Inferior parietal cortex (tissue), 1 donor: ENCODE results near the gene MAST1.
A peak's percentile ranks its signal among the peaks of the same experiment; 100 is the strongest.
"Not testable (repeated sequence)": the region's sequence is repeated elsewhere in the genome, so short reads cannot be mapped to it uniquely, and the experiment has no call there.

Experiments
- DNase-seq: peaks from one replicate; pipeline ENCODE4 v3.0.0-alpha.2; 2016; ENCODE audit errors: extremely low spot score

Gene MAST1

GRCh38 chr19:12838182-12838885 is at the start of gene MAST1:
Gene MAST1, plus strand, starts transcription at chr19:12838515. Its CDS starts 58 bp downstream, at chr19:12838573.
- DNase-seq, result no peak

DNA sequence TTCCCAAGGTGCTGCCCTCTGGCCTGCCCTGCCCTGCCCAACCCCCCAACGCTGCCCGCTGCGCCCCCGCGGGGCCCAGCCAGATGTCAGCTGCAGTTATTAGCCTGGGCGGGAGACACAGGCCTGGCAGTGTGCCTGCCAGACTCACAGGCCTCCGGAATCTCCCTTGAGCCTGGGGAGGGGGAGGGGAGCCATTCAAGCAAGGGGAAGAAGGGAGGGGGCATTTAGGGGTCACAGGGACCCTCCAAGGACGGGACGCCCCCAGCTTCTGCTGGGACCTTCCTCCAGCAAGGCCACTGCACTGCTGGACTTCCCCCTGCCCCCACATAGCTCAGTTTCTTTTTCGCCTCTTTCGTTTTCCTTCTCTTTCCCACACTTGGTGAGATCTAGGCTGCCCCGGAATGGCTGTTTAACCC is 49.6 kb upstream of the MAST1 start:
- DNase-seq, result peak; percentile 48

DNA sequence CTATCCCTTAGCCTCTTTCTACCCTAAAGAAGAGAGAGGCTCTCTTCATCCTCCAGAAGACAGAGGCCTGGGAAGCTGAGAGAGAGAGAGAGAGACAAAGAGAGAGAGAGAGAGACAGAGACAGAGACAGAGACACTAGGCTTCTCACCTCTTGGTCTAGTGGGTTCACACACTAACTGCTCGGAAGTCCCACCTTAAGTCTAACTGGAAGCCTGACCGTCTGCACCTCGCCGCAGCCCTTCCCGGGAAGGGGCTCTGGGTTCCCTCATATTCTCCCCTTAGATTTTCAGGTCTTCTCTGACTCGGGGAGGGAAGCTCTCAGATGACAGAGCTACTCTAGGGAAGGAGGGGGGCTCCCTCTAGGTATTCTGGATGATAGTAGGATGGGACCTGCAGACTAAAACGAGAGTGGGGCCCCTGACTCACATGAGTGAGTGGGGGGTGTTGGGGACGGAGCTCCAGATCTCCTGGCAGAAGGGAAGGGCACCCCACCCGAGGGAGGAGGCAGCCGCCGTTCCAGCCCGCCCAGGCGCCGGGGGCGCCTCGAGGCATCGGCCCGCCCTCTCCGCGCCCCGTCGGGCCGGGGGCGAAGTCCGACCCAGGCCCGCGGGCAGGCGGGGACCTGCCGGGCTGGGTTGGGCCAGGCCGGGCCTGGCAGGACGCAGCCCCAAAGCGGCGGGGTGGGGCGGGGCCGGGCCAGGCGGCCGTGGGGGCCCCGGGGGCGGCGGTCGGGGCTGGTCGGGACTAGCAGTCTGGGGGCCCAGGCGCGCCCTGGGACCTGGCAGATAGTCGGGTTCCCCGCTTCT is 49.0 kb upstream of the MAST1 start:
- DNase-seq, result no peak

- DNase-seq, result peak; percentile 93
Observed at GRCh38 chr19:12789904-12790619, 48.3 kb upstream of the MAST1 start.

DNA sequence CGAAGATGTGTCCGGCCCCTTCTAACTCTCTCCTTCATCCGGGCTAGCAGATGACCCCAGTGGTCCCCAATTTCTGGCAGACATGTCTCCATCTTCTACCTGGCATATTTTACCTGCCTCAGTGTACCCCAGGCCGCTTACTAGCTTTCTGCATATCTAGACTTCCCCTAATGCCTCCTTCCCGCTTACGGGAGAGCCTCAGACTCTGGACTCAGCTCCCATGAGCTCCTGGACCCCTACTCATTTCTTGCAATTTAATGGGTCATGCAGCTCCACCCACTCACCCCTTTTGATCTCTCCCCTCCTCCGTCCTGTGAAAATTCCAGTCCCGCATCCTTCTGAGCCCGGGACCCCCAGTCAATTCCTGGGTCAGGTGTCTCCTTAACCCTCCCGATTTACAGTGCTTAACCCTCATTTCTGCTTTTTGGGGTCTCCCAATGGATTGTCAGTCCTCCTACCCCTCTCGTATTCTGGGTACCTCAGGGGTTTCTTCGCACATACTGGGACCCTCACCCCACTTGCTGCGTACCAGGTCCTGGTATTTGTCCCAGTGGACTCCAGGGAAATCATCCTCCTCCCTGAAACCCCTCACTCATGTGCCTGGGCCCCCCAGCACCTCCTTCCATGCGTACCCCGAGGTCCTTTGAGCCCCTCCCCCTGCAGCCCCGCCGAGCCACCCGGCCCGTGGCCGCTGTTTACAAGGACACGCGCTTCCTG is 47.5 kb upstream of the MAST1 start:
- DNase-seq, result no peak

- peak; percentile 97 for DNase-seq
Observed at GRCh38 chr19:12791345-12792050, 46.8 kb upstream of the MAST1 start, which contains the start of gene JUNB. Gene JUNB, plus strand, starts transcription at chr19:12791486. Its CDS starts 286 bp downstream, at chr19:12791772.

DNA sequence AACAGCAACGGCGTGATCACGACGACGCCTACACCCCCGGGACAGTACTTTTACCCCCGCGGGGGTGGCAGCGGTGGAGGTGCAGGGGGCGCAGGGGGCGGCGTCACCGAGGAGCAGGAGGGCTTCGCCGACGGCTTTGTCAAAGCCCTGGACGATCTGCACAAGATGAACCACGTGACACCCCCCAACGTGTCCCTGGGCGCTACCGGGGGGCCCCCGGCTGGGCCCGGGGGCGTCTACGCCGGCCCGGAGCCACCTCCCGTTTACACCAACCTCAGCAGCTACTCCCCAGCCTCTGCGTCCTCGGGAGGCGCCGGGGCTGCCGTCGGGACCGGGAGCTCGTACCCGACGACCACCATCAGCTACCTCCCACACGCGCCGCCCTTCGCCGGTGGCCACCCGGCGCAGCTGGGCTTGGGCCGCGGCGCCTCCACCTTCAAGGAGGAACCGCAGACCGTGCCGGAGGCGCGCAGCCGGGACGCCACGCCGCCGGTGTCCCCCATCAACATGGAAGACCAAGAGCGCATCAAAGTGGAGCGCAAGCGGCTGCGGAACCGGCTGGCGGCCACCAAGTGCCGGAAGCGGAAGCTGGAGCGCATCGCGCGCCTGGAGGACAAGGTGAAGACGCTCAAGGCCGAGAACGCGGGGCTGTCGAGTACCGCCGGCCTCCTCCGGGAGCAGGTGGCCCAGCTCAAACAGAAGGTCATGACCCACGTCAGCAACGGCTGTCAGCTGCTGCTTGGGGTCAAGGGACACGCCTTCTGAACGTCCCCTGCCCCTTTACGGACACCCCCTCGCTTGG is 46.1 kb upstream of the MAST1 start:
- DNase-seq, result peak; percentile 47

GRCh38 chr19:12792853-12793289 is 45.4 kb upstream of the MAST1 start:
- no peak for DNase-seq

DNA sequence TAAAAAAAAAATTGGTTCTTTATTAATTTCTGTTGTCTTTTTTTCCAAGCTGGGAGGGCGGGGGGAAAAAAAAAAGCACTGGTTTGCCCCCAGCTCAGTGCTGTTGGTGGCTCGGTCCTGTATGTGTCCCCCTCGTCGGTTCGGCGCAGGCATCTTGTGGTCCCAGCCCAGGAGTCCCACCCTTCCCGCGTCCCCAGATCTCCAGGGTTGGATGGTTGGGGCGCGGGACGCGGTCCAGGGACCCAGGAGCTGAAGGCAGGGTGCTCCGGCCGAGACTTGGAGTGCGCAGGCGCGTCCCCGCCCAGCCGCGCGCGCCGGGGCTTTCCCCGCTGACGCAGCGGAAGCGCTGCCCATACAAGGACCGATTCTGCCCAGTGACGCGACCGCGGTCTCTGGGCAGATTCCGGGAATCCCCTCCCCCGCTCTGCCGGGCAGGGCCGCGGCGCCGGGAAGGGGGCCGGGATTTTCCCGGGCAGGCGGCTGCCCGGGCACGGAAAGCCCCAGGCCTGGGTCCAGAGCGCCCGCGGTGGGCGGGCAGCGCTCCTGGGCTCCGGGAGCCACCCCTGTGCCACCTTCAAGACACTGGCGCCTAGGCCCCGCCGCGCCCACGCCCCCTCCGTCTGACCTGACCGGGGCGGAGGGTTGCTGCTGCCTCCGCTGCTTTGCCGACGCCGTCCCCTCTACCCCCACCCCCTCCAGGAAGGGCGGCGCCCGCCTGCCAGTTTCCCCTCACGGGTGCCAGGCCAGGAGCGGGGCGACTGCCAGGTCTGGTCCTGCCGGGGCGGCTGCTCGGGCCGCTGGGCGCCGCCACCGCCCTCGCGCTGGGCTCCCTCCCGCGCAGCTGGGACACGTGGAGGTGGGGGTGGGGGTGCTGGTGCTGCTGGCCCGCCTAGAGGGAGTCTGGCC is 44.8 kb upstream of the MAST1 start:
- DNase-seq, result peak; percentile 93

GRCh38 chr19:12794196-12794941 is 43.9 kb upstream of the MAST1 start:
- no peak for DNase-seq

GRCh38 chr19:12794971-12795381 is 43.3 kb upstream of the MAST1 start:
- no peak for DNase-seq

DNA sequence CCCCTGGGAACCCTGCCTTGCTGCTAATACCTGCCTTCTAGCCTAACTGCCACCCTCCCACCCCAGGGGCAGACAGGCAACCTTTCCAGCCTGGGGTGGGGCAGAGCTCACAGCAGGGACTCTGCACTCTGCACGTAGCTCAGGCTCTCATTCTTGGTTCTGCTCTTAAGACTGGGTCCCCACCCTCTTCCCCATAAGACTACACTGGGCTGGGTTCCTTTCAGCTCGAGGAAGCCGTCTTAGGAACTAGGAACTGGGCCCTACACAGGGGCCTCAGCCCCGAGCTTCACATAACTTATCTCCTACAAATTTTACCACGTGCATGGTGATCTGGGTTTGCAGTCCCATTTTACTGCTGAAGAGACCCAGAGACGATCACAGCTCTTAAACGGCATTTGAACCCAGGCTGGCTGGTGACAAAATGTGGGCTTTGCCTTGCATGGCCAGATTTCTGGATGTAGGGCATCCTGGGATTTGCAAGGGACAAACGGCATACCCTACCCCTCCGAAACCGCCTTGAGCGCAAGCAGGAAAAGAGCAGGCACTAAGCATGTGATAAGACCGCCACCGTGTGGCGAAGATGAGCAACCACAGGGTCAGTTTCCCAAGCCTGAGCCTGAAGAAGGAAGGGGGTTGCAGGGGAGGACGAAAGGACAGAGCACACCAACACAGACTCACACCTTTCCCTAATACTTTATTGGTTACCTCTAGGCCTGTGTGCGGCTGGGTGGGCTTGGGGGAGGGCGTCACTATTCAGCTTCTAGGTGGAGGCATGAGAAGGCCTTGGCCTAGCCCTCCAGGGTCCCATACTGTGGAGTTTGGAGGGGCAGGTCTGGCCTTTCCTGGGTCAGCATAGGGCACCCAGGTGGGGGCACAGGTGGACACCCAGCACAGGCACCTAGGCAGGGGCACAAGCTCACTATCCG is 41.9 kb upstream of the MAST1 start:
- peak; percentile 91 for DNase-seq

DNA sequence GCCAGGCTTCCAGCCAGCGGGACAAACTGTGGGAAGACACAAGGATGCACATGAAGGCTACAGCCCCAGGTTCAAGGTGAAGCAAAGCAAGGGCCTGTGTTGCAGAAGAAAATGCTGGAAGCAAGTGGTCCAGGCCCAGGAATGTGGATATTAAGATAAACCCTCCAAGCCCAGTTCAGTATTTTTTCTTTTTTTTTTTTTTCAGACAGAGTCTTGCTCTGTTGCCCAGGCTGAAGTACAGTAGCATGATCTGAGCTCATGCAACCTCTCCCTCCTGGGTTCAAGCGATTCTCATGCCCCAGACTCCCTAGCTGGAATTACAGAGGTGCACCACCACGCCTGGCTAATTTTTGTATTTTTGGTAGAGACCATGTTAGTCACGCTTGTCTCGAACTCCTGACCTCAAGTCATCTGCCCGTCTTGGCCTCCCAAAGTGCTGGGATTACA is 41.2 kb upstream of the MAST1 start:
- no peak for DNase-seq

- DNase-seq, result not testable (repeated sequence)
Observed at GRCh38 chr19:12797607-12798006, 40.7 kb upstream of the MAST1 start.

DNA sequence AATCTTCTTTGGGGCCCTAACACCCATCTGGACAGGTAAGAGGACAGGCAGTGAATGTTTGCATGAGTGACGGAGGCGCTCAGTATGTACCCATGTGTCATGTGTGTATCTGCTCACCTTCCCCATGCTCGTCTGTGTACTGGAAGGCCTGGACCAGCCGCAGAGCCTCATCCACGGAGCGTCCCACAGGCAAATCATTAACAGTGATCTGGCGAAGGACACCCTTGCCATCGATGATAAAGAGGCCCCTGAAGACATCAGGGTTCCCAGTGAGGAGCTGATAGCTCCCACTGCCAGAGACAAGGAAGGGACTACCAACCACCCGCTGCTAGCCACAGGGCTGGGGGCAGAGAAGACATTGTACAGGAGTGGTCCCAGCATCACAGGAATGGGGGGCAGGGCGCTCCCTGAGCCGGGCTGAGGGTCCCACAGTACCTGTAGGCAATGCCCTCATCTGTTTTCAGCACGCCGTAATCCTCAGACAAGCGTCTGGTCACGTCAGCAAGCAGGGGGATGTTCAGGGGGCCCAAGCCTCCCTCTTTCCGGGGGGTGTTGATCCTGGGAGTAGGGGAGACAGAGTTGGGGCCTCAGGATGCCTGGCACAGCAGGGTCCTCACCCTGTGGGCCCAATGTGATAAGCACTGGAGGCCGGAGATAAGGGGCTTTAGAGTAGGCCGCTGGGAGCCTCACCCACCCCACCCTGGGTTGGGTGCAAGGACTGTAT is 38.4 kb upstream of the MAST1 start:
- DNase-seq, result no peak

DNA sequence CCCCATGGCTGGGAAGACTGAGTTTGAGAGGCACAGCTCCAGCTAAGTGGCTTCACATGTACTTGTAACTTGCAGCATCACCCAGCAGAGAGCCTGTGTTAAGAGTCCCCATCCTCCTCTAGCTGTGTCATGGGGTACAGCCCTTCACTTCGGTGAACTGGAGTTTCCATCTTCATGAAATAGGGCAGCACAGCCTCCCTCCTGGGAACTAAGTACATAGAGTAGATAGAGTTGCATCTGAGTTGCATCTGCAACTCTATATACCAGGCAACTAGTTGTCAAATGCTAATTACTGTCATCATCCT is 37.9 kb upstream of the MAST1 start:
- no peak for DNase-seq
